GM18873 (cell line): ENCODE data around the gene TMEM245.

Experiments
- ATAC-seq: cut with Tn5 transposase; IDR thresholded peaks from one replicate; pipeline ENCODE4 v1.9.1; 2021; ENCODE audit warnings: mild to moderate bottlenecking, moderate library complexity, moderate number of reproducible peaks; ENCODE audit not compliant: unreplicated experiment, low FRiP score

TMEM245 gene

GRCh38 chr9:109107402-109108240, 12.1 kb downstream of the TMEM245 start:
- no peak for ATAC-seq

GRCh38 chr9:109101810-109102209, 17.9 kb downstream of the TMEM245 start:
- ATAC-seq = peak; percentile 80

GRCh38 chr9:109101202-109101595, 18.5 kb downstream of the TMEM245 start:
- ATAC-seq = no peak

- no peak for ATAC-seq
Measured at GRCh38 chr9:109100543-109101201, 19.1 kb downstream of the TMEM245 start.

- no peak for ATAC-seq
Measured at GRCh38 chr9:109098960-109099308, 20.8 kb downstream of the TMEM245 start.

- ATAC-seq = peak; percentile 36
Measured at GRCh38 chr9:109098171-109098959, 21.4 kb downstream of the TMEM245 start.

- ATAC-seq = no peak
Measured at GRCh38 chr9:109097146-109097545, 22.6 kb downstream of the TMEM245 start.

GRCh38 chr9:109095321-109095720, 24.4 kb downstream of the TMEM245 start:
- no peak for ATAC-seq

GRCh38 chr9:109094268-109094667, 25.5 kb downstream of the TMEM245 start:
- no peak for ATAC-seq

- no peak for ATAC-seq
Measured at GRCh38 chr9:109092587-109092986, 27.2 kb downstream of the TMEM245 start.

- ATAC-seq = no peak
Measured at GRCh38 chr9:109092051-109092580, 27.6 kb downstream of the TMEM245 start.

GRCh38 chr9:109088221-109088620, 31.5 kb downstream of the TMEM245 start:
- no peak for ATAC-seq

GRCh38 chr9:109087795-109088194, 32.0 kb downstream of the TMEM245 start:
- no peak for ATAC-seq

GRCh38 chr9:109086221-109086620, 33.5 kb downstream of the TMEM245 start:
- peak; percentile 74 for ATAC-seq

- no peak for ATAC-seq
Measured at GRCh38 chr9:109085510-109085909, 34.2 kb downstream of the TMEM245 start.

GRCh38 chr9:109083813-109084405, 35.8 kb downstream of the TMEM245 start:
- no peak for ATAC-seq

GRCh38 chr9:109083141-109083540, 36.6 kb downstream of the TMEM245 start:
- no peak for ATAC-seq

GRCh38 chr9:109082091-109082620, 37.6 kb downstream of the TMEM245 start:
- ATAC-seq = no peak

- no peak for ATAC-seq
Measured at GRCh38 chr9:109074236-109074889, 45.4 kb downstream of the TMEM245 start.
